Lower leg skin (tissue), 4 donors: ENCODE results near the gene CFAP97D2. TPM values are rescaled to one million over a fixed set of nuclear protein-coding genes. Genes with fewer than 3 reads are reported as not detected.
A peak's percentile ranks its signal among the peaks of the same experiment; 100 is the strongest.

Source experiments
- DNase-seq, 2 donors: peaks; one replicate each; pipeline ENCODE4 v3.0.0-alpha.2; 2019; ENCODE audit warnings: low spot score in 2 of 2
- H3K4me3 ChIP-seq: fragments of 200-600 bp; sonication (generic); 2 replicates; pipeline ENCODE4 v1.5.1; 2017; ENCODE audit warnings: mild to moderate bottlenecking, low read depth; ENCODE audit not compliant: poor library complexity, severe bottlenecking
- POLR2A ChIP-seq, 2 donors: fragments of 450-650 bp; IDR thresholded peaks; one replicate each; pipeline ENCODE4 v1.6.1; 2016 to 2017; ENCODE audit warnings: antibody characterized with exemption in 2 of 2, mild to moderate bottlenecking in 1 of 2, moderate library complexity in 1 of 2
- WGBS, 2 donors: methylation state at CpG; one replicate each; pipeline ENCODE4 v1.1.5; 2018; 5-methylcytosine and 5-hydroxymethylcytosine counted together
- intact Hi-C: fragments of 100-400 bp; cut with DNase I; formaldehyde crosslinking; loops from one replicate; pipeline ENCODE4 v1.15.0; 2023; ENCODE audit warnings: low total_unique reads
- total RNA-seq, 4 donors: library from RNA; depleted of rRNA; stranded (reverse); fragments of >200 nt; gene quantifications; one replicate each; pipeline ENCODE4 v1.1.0, GENCODE V29; 2016
- TF ChIP-seq, protein P1 (sequence below), 3 donors: fragments of 450-650 bp; IDR thresholded peaks; one replicate each; pipeline ENCODE4 v1.5.1; 2016; ENCODE audit warnings: antibody characterized with exemption in 3 of 3, mild to moderate bottlenecking in 3 of 3, moderate library complexity in 2 of 3

CFAP97D2 gene
- total RNA-seq, 4 donors from 2014 or later: not detected

DNA sequence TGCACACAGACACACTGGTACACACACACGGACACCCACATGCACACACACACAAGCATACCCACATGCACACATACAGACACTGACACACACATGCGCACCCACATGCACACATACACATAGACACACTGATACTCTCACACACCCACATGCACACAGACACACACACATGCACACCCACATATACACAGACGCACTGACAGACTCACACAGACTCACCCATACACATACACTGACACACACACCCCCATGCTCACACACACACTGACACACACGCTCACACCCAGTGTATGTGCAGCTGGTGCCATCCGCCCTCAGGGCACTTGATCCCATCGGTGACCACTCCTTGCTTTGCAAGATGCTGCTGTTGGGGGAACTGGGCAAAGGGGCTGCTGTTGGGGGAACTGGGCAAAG lies 36.9 kb upstream of the CFAP97D2 start:
- WGBS, 2 donors: 77 to 90% methylated on average over 6 of the region's 6 CpGs
- no peak overlapping the region for H3K4me3 ChIP-seq
- DNase-seq: no peak
- no peak for TF ChIP-seq POLR2A (IDR thresholded peaks at IDR 0.05)
- TF ChIP-seq, protein P1, sequence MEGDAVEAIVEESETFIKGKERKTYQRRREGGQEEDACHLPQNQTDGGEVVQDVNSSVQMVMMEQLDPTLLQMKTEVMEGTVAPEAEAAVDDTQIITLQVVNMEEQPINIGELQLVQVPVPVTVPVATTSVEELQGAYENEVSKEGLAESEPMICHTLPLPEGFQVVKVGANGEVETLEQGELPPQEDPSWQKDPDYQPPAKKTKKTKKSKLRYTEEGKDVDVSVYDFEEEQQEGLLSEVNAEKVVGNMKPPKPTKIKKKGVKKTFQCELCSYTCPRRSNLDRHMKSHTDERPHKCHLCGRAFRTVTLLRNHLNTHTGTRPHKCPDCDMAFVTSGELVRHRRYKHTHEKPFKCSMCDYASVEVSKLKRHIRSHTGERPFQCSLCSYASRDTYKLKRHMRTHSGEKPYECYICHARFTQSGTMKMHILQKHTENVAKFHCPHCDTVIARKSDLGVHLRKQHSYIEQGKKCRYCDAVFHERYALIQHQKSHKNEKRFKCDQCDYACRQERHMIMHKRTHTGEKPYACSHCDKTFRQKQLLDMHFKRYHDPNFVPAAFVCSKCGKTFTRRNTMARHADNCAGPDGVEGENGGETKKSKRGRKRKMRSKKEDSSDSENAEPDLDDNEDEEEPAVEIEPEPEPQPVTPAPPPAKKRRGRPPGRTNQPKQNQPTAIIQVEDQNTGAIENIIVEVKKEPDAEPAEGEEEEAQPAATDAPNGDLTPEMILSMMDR (IDR thresholded peaks at IDR 0.05): no peak
- intact Hi-C loops: no loop called here

GRCh38 chr13:114142640-114143490 lies 36.2 kb upstream of the CFAP97D2 start:
- H3K4me3 ChIP-seq: no peak overlapping the region
- 41 to 47% methylated on average over 19 to 28 of the region's 28 CpGs for WGBS, 2 donors
- no peak for TF ChIP-seq POLR2A (IDR thresholded peaks at IDR 0.05)
- TF ChIP-seq, protein P1 (IDR thresholded peaks at IDR 0.05): no peak
- intact Hi-C loops: no loop called here
- DNase-seq: no peak

DNA sequence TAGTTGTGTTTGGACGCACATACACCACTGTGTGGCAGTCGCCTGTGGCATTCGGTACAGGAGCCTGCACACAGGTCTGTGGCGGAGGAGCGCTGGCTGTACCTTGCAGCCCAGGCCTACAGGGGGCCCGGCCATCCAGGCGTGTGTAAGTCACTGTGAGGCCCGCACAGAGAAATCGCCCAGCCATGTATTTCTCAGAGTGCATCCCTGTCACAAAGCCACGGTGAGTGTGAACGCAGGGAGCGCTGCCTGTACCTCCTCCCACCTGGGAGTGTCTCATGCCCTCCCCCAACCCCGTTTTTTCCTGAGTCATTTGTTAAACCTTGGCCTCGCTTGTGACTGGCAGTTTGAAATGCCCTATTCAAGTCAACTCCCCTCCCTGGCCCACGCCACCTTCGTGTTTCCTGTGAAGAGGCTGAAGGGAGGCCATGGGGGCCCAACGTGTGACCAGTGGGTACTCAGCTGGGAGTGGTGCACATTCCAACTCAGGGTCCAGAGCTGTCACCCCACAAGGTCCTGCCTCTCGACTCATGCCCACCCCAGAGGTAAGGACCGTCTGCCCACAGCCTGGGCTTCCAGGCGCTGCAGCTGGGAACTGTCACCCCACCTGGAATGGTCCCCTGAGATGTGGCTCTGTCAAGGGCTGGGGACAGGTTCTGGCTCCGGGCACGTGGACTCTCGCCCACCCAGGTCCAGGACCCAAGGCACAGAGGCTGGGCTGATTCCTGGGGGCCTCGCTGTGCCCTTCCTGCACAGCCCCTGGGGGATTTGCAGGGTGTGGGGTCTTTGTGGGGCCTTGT lies 35.1 kb upstream of the CFAP97D2 start:
- TF ChIP-seq POLR2A (IDR thresholded peaks at IDR 0.05): no peak
- TF ChIP-seq, protein P1 (IDR thresholded peaks at IDR 0.05): no peak
- intact Hi-C loops: no loop called here
- 75 to 83% methylated on average over 15 to 24 of the region's 24 CpGs for WGBS, 2 donors
- no peak overlapping the region for H3K4me3 ChIP-seq
- no peak for DNase-seq

DNA sequence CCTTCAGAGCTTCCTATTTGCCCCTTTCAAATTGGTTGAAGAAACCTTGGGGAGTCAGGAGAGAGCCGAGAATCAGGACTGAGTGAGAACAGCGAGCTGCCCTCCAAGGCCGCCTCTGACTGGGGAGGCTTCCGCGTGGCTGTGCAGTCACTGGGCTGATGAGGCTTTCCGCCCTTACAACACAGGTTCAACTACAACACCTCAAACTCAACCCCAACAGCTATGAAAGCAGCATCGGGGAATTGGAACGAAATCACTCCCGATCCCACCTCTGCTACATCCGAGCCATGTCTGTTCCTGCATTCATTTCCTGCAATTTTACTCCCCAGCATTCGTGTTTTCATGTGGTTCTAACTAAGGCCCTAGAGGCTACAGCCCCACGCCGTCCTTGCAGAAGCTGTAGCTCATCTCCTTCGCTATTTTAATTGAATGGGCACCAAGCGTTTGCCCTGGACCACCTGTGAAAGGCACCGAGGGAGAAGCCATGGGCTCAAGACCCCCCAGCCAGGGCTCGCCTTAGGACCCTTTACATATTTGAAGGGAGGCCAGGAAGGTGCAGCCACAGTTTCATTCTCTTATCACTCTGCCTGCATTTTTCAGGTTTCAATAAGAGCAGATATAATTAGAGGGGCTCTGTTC lies 34.3 kb upstream of the CFAP97D2 start:
- no peak overlapping the region for H3K4me3 ChIP-seq
- DNase-seq: peak in 1 of 2 donors; percentile 75
- TF ChIP-seq POLR2A (IDR thresholded peaks at IDR 0.05): no peak
- TF ChIP-seq, protein P1 (IDR thresholded peaks at IDR 0.05): no peak
- WGBS, 2 donors: 92 to 94% methylated on average over 17 of the region's 17 CpGs
- intact Hi-C loops: no loop called here

GRCh38 chr13:114145256-114145655 lies 33.8 kb upstream of the CFAP97D2 start:
- intact Hi-C loops: no loop called here
- no peak for TF ChIP-seq POLR2A (IDR thresholded peaks at IDR 0.05)
- TF ChIP-seq, protein P1 (IDR thresholded peaks at IDR 0.05): no peak
- H3K4me3 ChIP-seq: no peak overlapping the region
- DNase-seq: no peak
- 67 to 84% methylated on average over 3 of the region's 3 CpGs for WGBS, 2 donors
